GM23338 (cell line): ENCODE results near the gene SLCO3A1. TPM values are rescaled to one million over a fixed set of nuclear protein-coding genes. Genes with fewer than 3 reads are reported as not detected.

ENCODE experiments used
- ATAC-seq: fragments of 200-7000 bp; cut with Tn5 transposase; 3 replicates; pipeline ENCODE4 v1.9.1; 2020
- DNase-seq: peaks from one replicate; pipeline ENCODE4 v3.0.0-alpha.2; 2015; ENCODE audit warnings: low spot score
- H2AFZ ChIP-seq: fragments of 200-600 bp; sonication (generic); 2 replicates; pipeline ENCODE4 v1.8.0; 2016; ENCODE audit warnings: antibody characterized with exemption, mild to moderate bottlenecking, moderate library complexity
- H3F3A ChIP-seq: fragments of 200-600 bp; sonication (generic); replicated peaks from 2 replicates; pipeline ENCODE4 v1.8.0; 2017; ENCODE audit warnings: antibody characterized with exemption, mixed run types, low read depth
- H3K27ac ChIP-seq: fragments of 200-600 bp; sonication (generic); 2 replicates; pipeline ENCODE4 v1.6.1; 2016; ENCODE audit warnings: low read depth
- H3K27me3 ChIP-seq: fragments of 200-600 bp; sonication (generic); 2 replicates; pipeline ENCODE4 v1.8.0; 2016; ENCODE audit warnings: mild to moderate bottlenecking, mixed run types, moderate library complexity; ENCODE audit not compliant: insufficient read depth
- H3K36me3 ChIP-seq: fragments of 200-600 bp; sonication (generic); 2 replicates; pipeline ENCODE4 v1.8.0; 2016; ENCODE audit warnings: mild to moderate bottlenecking; ENCODE audit not compliant: insufficient read depth
- H3K4me1 ChIP-seq: fragments of 200-600 bp; sonication (generic); 2 replicates; pipeline ENCODE4 v1.8.0; 2016; ENCODE audit warnings: mild to moderate bottlenecking, moderate library complexity; ENCODE audit not compliant: insufficient read depth
- H3K4me2 ChIP-seq: fragments of 200-600 bp; sonication (generic); 2 replicates; pipeline ENCODE4 v1.7.1; 2017; ENCODE audit warnings: mixed run types
- H3K4me3 ChIP-seq: fragments of 200-600 bp; sonication (generic); 2 replicates; pipeline ENCODE4 v1.6.1; 2016; ENCODE audit warnings: mixed run types
- H3K79me2 ChIP-seq: fragments of 200-600 bp; sonication (generic); replicated peaks from 2 replicates; pipeline ENCODE4 v1.8.0; 2017; ENCODE audit warnings: mild to moderate bottlenecking; ENCODE audit not compliant: insufficient read depth
- H3K9me2 ChIP-seq: fragments of 200-600 bp; sonication (generic); 2 replicates; pipeline ENCODE4 v1.8.0; 2017; ENCODE audit not compliant: insufficient read depth
- H4K20me1 ChIP-seq: fragments of 200-600 bp; sonication (generic); replicated peaks from 2 replicates; pipeline ENCODE4 v1.8.0; 2017; ENCODE audit warnings: mild to moderate bottlenecking; ENCODE audit not compliant: insufficient read depth
- H3K27ac Mint-ChIP-seq: 2 replicates; pipeline ENCODE4 v1.8.0; 2020; ENCODE audit warnings: inconsistent platforms, mild to moderate bottlenecking, moderate library complexity, mixed read lengths
- H3K27me3 Mint-ChIP-seq: 3 replicates; pipeline ENCODE4 v1.8.0; 2022; ENCODE audit warnings: low read depth, mild to moderate bottlenecking, moderate library complexity, mixed read lengths, inconsistent platforms; ENCODE audit not compliant: insufficient read depth, poor library complexity
- H3K36me3 Mint-ChIP-seq: 3 replicates; pipeline ENCODE4 v1.8.0; 2021; ENCODE audit warnings: low read depth, mild to moderate bottlenecking, inconsistent platforms, moderate library complexity, mixed read lengths
- H3K4me1 Mint-ChIP-seq: 3 replicates; pipeline ENCODE4 v1.8.0; 2020; ENCODE audit warnings: mild to moderate bottlenecking, inconsistent platforms, mixed read lengths
- H3K4me3 Mint-ChIP-seq: 3 replicates; pipeline ENCODE4 v1.8.0; 2021; ENCODE audit warnings: moderate library complexity, mild to moderate bottlenecking, inconsistent platforms, mixed read lengths
- H3K9me3 Mint-ChIP-seq: 3 replicates; pipeline ENCODE4 v1.8.0; 2020; ENCODE audit warnings: moderate library complexity, mild to moderate bottlenecking, inconsistent platforms, mixed read lengths
- CREB1 ChIP-seq: fragments of 250-450 bp; sonication (Bioruptor Pico); IDR thresholded peaks from 2 replicates; pipeline ENCODE4 v1.5.0; 2020; ENCODE audit warnings: low read depth, mild to moderate bottlenecking, moderate library complexity
- ETS1 ChIP-seq: IDR thresholded peaks from 2 replicates; pipeline ENCODE4 v1.6.1; 2016; ENCODE audit warnings: antibody characterized with exemption
- EZH2 ChIP-seq: fragments of 200-600 bp; sonication (generic); IDR thresholded peaks from one replicate; pipeline ENCODE4 v1.8.0; 2017; ENCODE audit warnings: antibody characterized with exemption, mild to moderate bottlenecking, low read depth; ENCODE audit not compliant: unreplicated experiment
- JUNB ChIP-seq: IDR thresholded peaks from one replicate; pipeline ENCODE4 v1.6.1; 2016; ENCODE audit warnings: antibody characterized with exemption; ENCODE audit not compliant: unreplicated experiment
- NANOG ChIP-seq: IDR thresholded peaks from 2 replicates; pipeline ENCODE4 v1.6.1; 2016; ENCODE audit warnings: antibody characterized with exemption, borderline replicate concordance
- REST ChIP-seq: IDR thresholded peaks from one replicate; pipeline ENCODE4 v1.6.1; 2018; ENCODE audit warnings: antibody characterized with exemption; ENCODE audit not compliant: unreplicated experiment
- STAT1 ChIP-seq: IDR thresholded peaks from one replicate; pipeline ENCODE4 v1.6.1; 2016; ENCODE audit warnings: antibody characterized with exemption; ENCODE audit not compliant: unreplicated experiment
- ZNF114 ChIP-seq: fragments of 250-450 bp; sonication (Bioruptor Pico); IDR thresholded peaks from 2 replicates; pipeline ENCODE4 v1.5.0; 2020; ENCODE audit warnings: mild to moderate bottlenecking, moderate library complexity
- ZNF331 ChIP-seq: fragments of 250-450 bp; sonication (Bioruptor Pico); IDR thresholded peaks from 2 replicates; pipeline ENCODE4 v1.5.0; 2020; ENCODE audit warnings: low read depth, mild to moderate bottlenecking, moderate library complexity
- polyA plus RNA-seq: library from polyadenylated mRNA; unstranded; fragments of >200 nt; fragmentation: Nextera tagmentation; extraction: Ambion mirVana; gene quantifications from 2 replicates; pipeline ENCODE4 v1.2.1, GENCODE V29; 2016
- total RNA-seq: library from RNA; depleted of rRNA; stranded (reverse); fragments of >200 nt; shearing (Covaris generic); gene quantifications from 2 replicates; pipeline ENCODE4 v1.2.3, GENCODE V29; 2014

Gene SLCO3A1
- total and polyA plus RNA-seq, 2 experiments from 2014 or later = 7.3 to 9.4 TPM

GRCh38 chr15:91841861-91842260 is 11.6 kb upstream of the SLCO3A1 start:
- H3K36me3 Mint-ChIP-seq = no peaks in the 10 kb centered on the region

GRCh38 chr15:91844341-91844740 is 9.2 kb upstream of the SLCO3A1 start:
- Histone ChIP-seq H4K20me1 (no peaks in the 10 kb centered on the region), H3F3A (no peaks in the 10 kb centered on the region), H3K36me3 (no peaks in the 10 kb centered on the region), H3K27ac (no peak overlapping the region), H3K27me3 (no peaks in the 10 kb centered on the region), H3K4me1 (peaks cover 12% of the 10 kb centered on the region; the same call in 1 of the 2 replicates), H3K4me3 (no peak overlapping the region), H3K4me2 (no peak overlapping the region), H2AFZ (no peak overlapping the region), H3K79me2 (no peaks in the 10 kb centered on the region), H3K9me2 (no peaks in the 10 kb centered on the region)
- no peak for DNase-seq
- H3K36me3 Mint-ChIP-seq = no peaks in the 10 kb centered on the region
- H3K9me3 Mint-ChIP-seq = no peaks in the 10 kb centered on the region; the same call in 2 of the 3 replicates
- no peak overlapping the region for H3K4me3 Mint-ChIP-seq
- ATAC-seq = no peak
- no peak overlapping the region for H3K27ac Mint-ChIP-seq
- H3K27me3 Mint-ChIP-seq = peaks cover 5% of the 10 kb centered on the region
- TF ChIP-seq ZNF331 (CRISPR knock-in tag) = no peak
- TF ChIP-seq JUNB = no peak
- peaks cover 12% of the 10 kb centered on the region for H3K4me1 Mint-ChIP-seq

More at GRCh38 chr15:91841861-91842260, 11.6 kb upstream of the SLCO3A1 start:
- ATAC-seq (no peak), DNase-seq (no peak)
- Histone ChIP-seq H3K4me1 (peaks cover 22% of the 10 kb centered on the region; the same call in 1 of the 2 replicates), H3K27me3 (no peaks in the 10 kb centered on the region), H4K20me1 (no peaks in the 10 kb centered on the region), H3K4me3 (no peak overlapping the region), H3K4me2 (no peak overlapping the region), H3K79me2 (no peaks in the 10 kb centered on the region), H3K27ac (no peak overlapping the region), H3K36me3 (no peaks in the 10 kb centered on the region), H2AFZ (no peak overlapping the region), H3K9me2 (no peaks in the 10 kb centered on the region), H3F3A (no peaks in the 10 kb centered on the region)
- Mint-ChIP-seq H3K9me3 (peaks cover 2% of the 10 kb centered on the region; the same call in 1 of the 3 replicates), H3K4me1 (peaks cover 25% of the 10 kb centered on the region), H3K27me3 (peaks cover 6% of the 10 kb centered on the region), H3K27ac (no peak overlapping the region), H3K4me3 (no peak overlapping the region)
- TF ChIP-seq ZNF331 (CRISPR knock-in tag) (no peak), JUNB (no peak), ETS1 (no peak), EZH2 (no peak), ZNF114 (CRISPR knock-in tag) (no peak), STAT1 (no peak), CREB1 (CRISPR knock-in tag) (no peak), REST (no peak), NANOG (no peak)
